GM13976 (cell line): ENCODE results near the gene SCUBE1.

Experiments
- DNase-seq: peaks from one replicate; pipeline ENCODE4 v3.0.0; 2012; ENCODE audit warnings: low spot score
- CTCF ChIP-seq: IDR thresholded peaks from 2 replicates; pipeline ENCODE4 v1.5.1; 2012; ENCODE audit warnings: borderline replicate concordance, mild to moderate bottlenecking; ENCODE audit not compliant: insufficient read depth; ENCODE audit errors: extremely low read depth, missing control alignments, control extremely low read depth
- in situ Hi-C: fragments of 300-500 bp; cut with MboI; formaldehyde crosslinking; loops from one replicate; pipeline ENCODE4 v1.12.0; 2022; ENCODE audit warnings: low sequenced_read_pairs, mixed read lengths, inconsistent platforms; ENCODE audit not compliant: unreplicated experiment

Gene SCUBE1

GRCh38 chr22:43267981-43268660 is 75.1 kb downstream of the SCUBE1 start:
- in situ Hi-C loops, result no loop called here
- TF ChIP-seq CTCF, result no peak
- no peak for DNase-seq

- DNase-seq, result no peak
- in situ Hi-C loops, result no loop called here
- TF ChIP-seq CTCF, result no peak
Observed at GRCh38 chr22:43267332-43267980, 75.7 kb downstream of the SCUBE1 start.

GRCh38 chr22:43266076-43266475 is 77.1 kb downstream of the SCUBE1 start:
- in situ Hi-C loops, result no loop called here
- no peak for DNase-seq
- no peak for TF ChIP-seq CTCF

GRCh38 chr22:43263645-43264514 is 79.3 kb downstream of the SCUBE1 start:
- in situ Hi-C loops, result no loop called here
- DNase-seq, result peak; percentile 89
- TF ChIP-seq CTCF, result no peak

GRCh38 chr22:43262990-43263644 is 80.1 kb downstream of the SCUBE1 start:
- in situ Hi-C loops, result no loop called here
- DNase-seq, result peak; percentile 69
- TF ChIP-seq CTCF, result no peak
